CD4-positive, CD25-positive, alpha-beta regulatory T cell (primary cell): ENCODE results near the gene VWA8. TPM values are rescaled to one million over a fixed set of nuclear protein-coding genes. Genes with fewer than 3 reads are reported as not detected.

ENCODE experiments used
- ATAC-seq, 2 donors: fragments of 150-1000 bp; cut with Tn5 transposase; one replicate each; pipeline ENCODE4 v1.10.0; 2021; ENCODE audit warnings: low read depth in 2 of 2, moderate number of reproducible peaks in 2 of 2, moderate library complexity in 1 of 2
- DNase-seq, 3 donors: peaks; one replicate each; pipeline versions ENCODE4 v3.0.0 to v3.0.0-alpha.2; 2012 to 2022; ENCODE audit warnings: mixed read lengths in 1 of 3
- H3K27ac ChIP-seq: one replicate; pipeline ENCODE4 v1.7.0; 2013; ENCODE audit warnings: mild to moderate bottlenecking, low read length; ENCODE audit not compliant: insufficient read depth, poor library complexity, severe bottlenecking
- H3K27me3 ChIP-seq: one replicate; pipeline ENCODE4 v1.7.0; 2013; ENCODE audit warnings: low read length; ENCODE audit not compliant: control insufficient read depth, insufficient read depth
- H3K36me3 ChIP-seq: one replicate; pipeline ENCODE4 v1.7.0; 2013; ENCODE audit warnings: mild to moderate bottlenecking, low read length, moderate library complexity; ENCODE audit not compliant: control insufficient read depth, insufficient read depth
- H3K4me1 ChIP-seq: 2 replicates; pipeline ENCODE4 v1.7.0; 2013; ENCODE audit warnings: mild to moderate bottlenecking, low read length; ENCODE audit not compliant: insufficient read depth, control insufficient read depth, poor library complexity, severe bottlenecking
- H3K4me3 ChIP-seq: one replicate; pipeline ENCODE4 v1.7.0; 2013; ENCODE audit warnings: low read depth, mild to moderate bottlenecking, low read length, moderate library complexity
- H3K9me3 ChIP-seq, 2 experiments: 1 replicate in 1 of 2; 2 replicates in 1 of 2; pipeline ENCODE4 v1.7.0; 2013; ENCODE audit warnings: low read length in 2 of 2, mild to moderate bottlenecking in 1 of 2, moderate library complexity in 1 of 2; ENCODE audit not compliant: control insufficient read depth in 2 of 2
- H3K27ac Mint-ChIP-seq, 3 donors: one replicate each; pipeline ENCODE4 v1.8.0; 2020 to 2022; ENCODE audit warnings: mild to moderate bottlenecking in 3 of 3, mixed read lengths in 3 of 3, moderate library complexity in 2 of 3
- H3K27me3 Mint-ChIP-seq: one replicate; pipeline ENCODE4 v1.8.0; 2022; ENCODE audit warnings: mild to moderate bottlenecking, mixed read lengths
- H3K36me3 Mint-ChIP-seq: one replicate; pipeline ENCODE4 v1.8.0; 2020; ENCODE audit warnings: mixed read lengths
- H3K4me1 Mint-ChIP-seq, 4 donors: one replicate each; pipeline ENCODE4 v1.8.0; 2020 to 2022; ENCODE audit warnings: mixed read lengths in 4 of 4, mild to moderate bottlenecking in 1 of 4
- H3K4me3 Mint-ChIP-seq, 4 donors: one replicate each; pipeline ENCODE4 v1.8.0; 2020 to 2022; ENCODE audit warnings: mild to moderate bottlenecking in 4 of 4, mixed read lengths in 4 of 4, moderate library complexity in 3 of 4
- H3K9me3 Mint-ChIP-seq, 7 donors: one replicate each; pipeline ENCODE4 v1.8.0; 2020 to 2022; ENCODE audit warnings: mixed read lengths in 7 of 7, mild to moderate bottlenecking in 3 of 7, moderate library complexity in 2 of 7
- polyA plus RNA-seq, 4 donors: library from polyadenylated mRNA; unstranded; fragments of 300-500 nt; fragmentation: Illumina TruSeq; gene quantifications; one replicate each; pipeline ENCODE4 v1.2.3, GENCODE V29; 2021
- total RNA-seq: library from RNA; stranded (reverse); gene quantifications from one replicate; pipeline ENCODE4 v1.2.3, GENCODE V29; 2022

VWA8 gene
- total and polyA plus RNA-seq, 5 donors from 2014 or later, result 4.0 to 22.8 (median 4.5) TPM

GRCh38 chr13:41609828-41610227, 351.1 kb downstream of the VWA8 start:
- Mint-ChIP-seq H3K27ac (peak overlapping the region in 1 of 3 donors; percentile 26), H3K36me3 (peaks cover 69% of the 10 kb centered on the region), H3K27me3 (no peaks in the 10 kb centered on the region), H3K9me3 (no peaks in the 10 kb centered on the region), H3K4me3 (no peak overlapping the region), H3K4me1 (no peaks in the 10 kb centered on the region)
- DNase-seq (no peak), ATAC-seq (no peak)
- H3K4me3 ChIP-seq, result no peak overlapping the region
- H3K36me3 ChIP-seq, result peaks cover 33% of the 10 kb centered on the region
- no peak overlapping the region for H3K27ac ChIP-seq
- H3K9me3 ChIP-seq, result no peaks in the 10 kb centered on the region
- H3K4me1 ChIP-seq, result no peaks in the 10 kb centered on the region
- no peaks in the 10 kb centered on the region for H3K27me3 ChIP-seq

- Histone ChIP-seq H3K27me3 (no peaks in the 10 kb centered on the region), H3K9me3 (no peaks in the 10 kb centered on the region), H3K4me1 (no peaks in the 10 kb centered on the region), H3K4me3 (no peak overlapping the region), H3K36me3 (peaks cover 27% of the 10 kb centered on the region), H3K27ac (no peak overlapping the region)
- Mint-ChIP-seq H3K36me3 (peaks cover 64% of the 10 kb centered on the region), H3K4me1 (no peaks in the 10 kb centered on the region), H3K27me3 (no peaks in the 10 kb centered on the region), H3K9me3 (no peaks in the 10 kb centered on the region), H3K27ac (no peak overlapping the region), H3K4me3 (no peak overlapping the region)
- no peak for ATAC-seq
- no peak for DNase-seq
These were observed 352.1 kb downstream of the VWA8 start for GRCh38 chr13:41608839-41609177.

DNA sequence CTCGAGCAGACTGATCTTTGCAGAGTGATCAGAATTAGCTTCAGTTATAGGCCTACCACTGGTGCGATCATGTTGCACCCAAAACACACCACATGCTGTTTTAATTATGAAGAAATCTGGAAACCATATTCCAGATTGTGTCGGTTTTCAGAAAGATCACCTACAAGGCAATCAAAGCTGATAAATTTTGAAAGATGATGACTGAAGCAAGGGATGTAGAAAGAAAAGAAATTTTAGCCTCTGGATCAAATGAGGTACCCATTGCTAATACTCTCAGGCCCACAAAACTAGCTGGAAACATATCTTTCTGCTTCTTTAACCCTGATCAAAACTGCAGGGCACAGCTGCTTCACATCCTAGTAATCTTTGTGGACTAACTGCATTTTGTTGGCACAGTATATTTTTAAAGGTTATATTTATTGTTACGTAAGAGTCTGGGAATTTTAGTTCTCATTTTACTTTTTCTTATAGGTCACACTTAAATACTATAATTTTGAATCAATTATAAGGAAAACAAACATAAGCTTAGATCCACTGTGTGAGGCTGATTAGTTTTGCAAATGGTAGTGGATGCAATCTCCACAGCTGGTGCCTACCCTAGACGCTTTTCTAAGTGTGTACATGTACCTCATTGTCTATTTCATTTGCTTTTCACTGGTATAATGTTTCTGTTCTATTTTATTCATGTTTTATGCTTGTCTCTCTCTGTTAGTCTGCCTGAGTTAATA, 352.6 kb downstream of the VWA8 start:
- ATAC-seq (no peak), DNase-seq (no peak)
- Histone ChIP-seq H3K4me1 (no peaks in the 10 kb centered on the region), H3K36me3 (peaks cover 25% of the 10 kb centered on the region), H3K27ac (no peak overlapping the region), H3K4me3 (no peak overlapping the region), H3K9me3 (no peaks in the 10 kb centered on the region), H3K27me3 (no peaks in the 10 kb centered on the region)
- H3K27me3 Mint-ChIP-seq, result no peaks in the 10 kb centered on the region
- H3K27ac Mint-ChIP-seq, result no peak overlapping the region
- peaks cover 66% of the 10 kb centered on the region for H3K36me3 Mint-ChIP-seq
- no peaks in the 10 kb centered on the region for H3K4me1 Mint-ChIP-seq
- H3K9me3 Mint-ChIP-seq, result no peaks in the 10 kb centered on the region
- no peak overlapping the region for H3K4me3 Mint-ChIP-seq

- Histone ChIP-seq H3K27me3 (no peaks in the 10 kb centered on the region), H3K4me3 (no peak overlapping the region), H3K36me3 (peaks cover 25% of the 10 kb centered on the region), H3K4me1 (no peaks in the 10 kb centered on the region), H3K27ac (no peak overlapping the region), H3K9me3 (no peaks in the 10 kb centered on the region)
- no peak overlapping the region for H3K4me3 Mint-ChIP-seq
- no peak overlapping the region for H3K27ac Mint-ChIP-seq
- ATAC-seq (no peak), DNase-seq (no peak)
- H3K9me3 Mint-ChIP-seq, result no peaks in the 10 kb centered on the region
- no peaks in the 10 kb centered on the region for H3K27me3 Mint-ChIP-seq
- H3K36me3 Mint-ChIP-seq, result peaks cover 67% of the 10 kb centered on the region
- no peaks in the 10 kb centered on the region for H3K4me1 Mint-ChIP-seq
These were observed 354.3 kb downstream of the VWA8 start for GRCh38 chr13:41606646-41607045.

DNA sequence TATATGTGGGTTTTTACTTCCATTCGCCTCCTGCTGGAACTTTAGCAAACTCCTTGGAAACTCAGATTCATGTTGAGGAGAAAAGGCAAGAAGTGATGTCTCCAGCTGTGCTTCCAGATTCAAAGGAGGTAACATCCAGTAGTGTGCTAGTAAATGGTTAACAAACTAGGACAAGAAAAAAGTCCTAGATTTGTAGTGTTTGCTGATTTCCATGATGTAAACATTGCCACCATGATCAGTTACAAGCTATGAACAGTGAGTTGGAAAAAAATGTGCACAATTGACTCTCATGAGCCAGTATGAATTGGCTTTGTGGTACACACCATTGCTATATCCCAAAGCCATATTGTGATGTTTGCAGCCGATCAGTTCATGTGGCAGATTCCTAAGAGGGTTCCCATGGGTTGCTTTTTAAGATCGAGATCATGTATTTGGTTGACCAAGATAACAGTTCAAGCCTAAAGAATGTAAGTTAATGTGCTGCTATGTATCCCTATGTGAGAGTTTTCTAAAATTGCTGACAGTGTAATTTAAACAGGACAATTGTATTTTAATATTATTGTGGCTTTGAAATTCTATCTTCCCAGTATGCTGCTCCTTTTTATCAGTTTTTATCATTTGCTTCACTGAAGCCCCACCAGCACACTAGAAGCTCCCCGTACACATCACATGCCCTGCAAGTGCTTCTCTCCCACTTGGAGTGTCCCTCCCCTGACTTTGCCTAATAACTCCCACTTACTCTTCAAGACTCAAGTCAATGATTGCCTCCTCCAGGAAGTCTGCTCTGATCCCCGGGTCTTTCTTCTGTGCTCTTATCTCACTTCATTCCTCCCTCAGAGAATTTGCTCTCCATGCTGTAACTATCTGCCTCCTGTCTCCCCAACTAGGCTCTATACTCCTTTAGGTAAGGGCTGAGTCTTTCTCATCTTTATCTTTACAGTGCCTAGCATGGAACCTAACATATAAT, 355.3 kb downstream of the VWA8 start:
- H3K27me3 Mint-ChIP-seq, result no peaks in the 10 kb centered on the region
- peaks cover 0 to 7% (median 4%) of the 10 kb centered on the region in 4 donors for H3K4me1 Mint-ChIP-seq
- no peak overlapping the region for H3K4me3 Mint-ChIP-seq
- peak overlapping the region in 2 of 3 donors; percentile 1 to 26 for H3K27ac Mint-ChIP-seq
- DNase-seq (no peak), ATAC-seq (no peak)
- H3K36me3 ChIP-seq, result peaks cover 15% of the 10 kb centered on the region
- no peaks in the 10 kb centered on the region for H3K4me1 ChIP-seq
- peaks cover 71% of the 10 kb centered on the region for H3K36me3 Mint-ChIP-seq
- H3K4me3 ChIP-seq, result no peak overlapping the region
- no peaks in the 10 kb centered on the region for H3K9me3 ChIP-seq
- H3K27me3 ChIP-seq, result no peaks in the 10 kb centered on the region
- no peak overlapping the region for H3K27ac ChIP-seq
- peaks cover 0 to 2% (median 0%) of the 10 kb centered on the region in 7 donors for H3K9me3 Mint-ChIP-seq

GRCh38 chr13:41603917-41604316, 357.0 kb downstream of the VWA8 start:
- Histone ChIP-seq H3K9me3 (no peaks in the 10 kb centered on the region), H3K27ac (no peak overlapping the region), H3K4me3 (no peak overlapping the region), H3K27me3 (no peaks in the 10 kb centered on the region), H3K36me3 (peaks cover 7% of the 10 kb centered on the region), H3K4me1 (no peaks in the 10 kb centered on the region)
- peaks cover 0 to 8% (median 4%) of the 10 kb centered on the region in 4 donors for H3K4me1 Mint-ChIP-seq
- no peaks in the 10 kb centered on the region for H3K27me3 Mint-ChIP-seq
- peak overlapping the region in 1 of 3 donors; percentile 57 for H3K27ac Mint-ChIP-seq
- DNase-seq (no peak), ATAC-seq (no peak)
- H3K4me3 Mint-ChIP-seq, result no peak overlapping the region
- peaks cover 69% of the 10 kb centered on the region for H3K36me3 Mint-ChIP-seq
- H3K9me3 Mint-ChIP-seq, result peaks cover 0 to 2% (median 0%) of the 10 kb centered on the region in 7 donors

GRCh38 chr13:41601718-41602445, 359.0 kb downstream of the VWA8 start:
- Histone ChIP-seq H3K27me3 (no peaks in the 10 kb centered on the region), H3K36me3 (peaks cover 2% of the 10 kb centered on the region), H3K27ac (no peak overlapping the region), H3K9me3 (no peaks in the 10 kb centered on the region), H3K4me3 (no peak overlapping the region), H3K4me1 (no peaks in the 10 kb centered on the region)
- DNase-seq (no peak), ATAC-seq (no peak)
- H3K9me3 Mint-ChIP-seq, result peaks cover 0 to 2% (median 0%) of the 10 kb centered on the region in 7 donors
- peaks cover 3 to 12% (median 9%) of the 10 kb centered on the region in 4 donors for H3K4me1 Mint-ChIP-seq
- peaks cover 59% of the 10 kb centered on the region for H3K36me3 Mint-ChIP-seq
- H3K27ac Mint-ChIP-seq, result no peak overlapping the region
- H3K27me3 Mint-ChIP-seq, result no peaks in the 10 kb centered on the region
- H3K4me3 Mint-ChIP-seq, result no peak overlapping the region
